VCaP (cell line): ENCODE measurements around the gene DCTN4.
"Not testable (repeated sequence)": the region's sequence is repeated elsewhere in the genome, so short reads cannot be mapped to it uniquely, and the experiment has no call there.

Experiments used
- H3K27ac ChIP-seq: fragments of 450-650 bp; 2 replicates; pipeline ENCODE4 v1.5.1; 2017
- TF ChIP-seq, protein P1 (sequence below): fragments of 450-650 bp; conservative IDR thresholded peaks from 2 replicates; pipeline ENCODE4 v1.5.1; 2017; ENCODE audit warnings: mild to moderate bottlenecking, moderate library complexity

The DCTN4 gene

DNA sequence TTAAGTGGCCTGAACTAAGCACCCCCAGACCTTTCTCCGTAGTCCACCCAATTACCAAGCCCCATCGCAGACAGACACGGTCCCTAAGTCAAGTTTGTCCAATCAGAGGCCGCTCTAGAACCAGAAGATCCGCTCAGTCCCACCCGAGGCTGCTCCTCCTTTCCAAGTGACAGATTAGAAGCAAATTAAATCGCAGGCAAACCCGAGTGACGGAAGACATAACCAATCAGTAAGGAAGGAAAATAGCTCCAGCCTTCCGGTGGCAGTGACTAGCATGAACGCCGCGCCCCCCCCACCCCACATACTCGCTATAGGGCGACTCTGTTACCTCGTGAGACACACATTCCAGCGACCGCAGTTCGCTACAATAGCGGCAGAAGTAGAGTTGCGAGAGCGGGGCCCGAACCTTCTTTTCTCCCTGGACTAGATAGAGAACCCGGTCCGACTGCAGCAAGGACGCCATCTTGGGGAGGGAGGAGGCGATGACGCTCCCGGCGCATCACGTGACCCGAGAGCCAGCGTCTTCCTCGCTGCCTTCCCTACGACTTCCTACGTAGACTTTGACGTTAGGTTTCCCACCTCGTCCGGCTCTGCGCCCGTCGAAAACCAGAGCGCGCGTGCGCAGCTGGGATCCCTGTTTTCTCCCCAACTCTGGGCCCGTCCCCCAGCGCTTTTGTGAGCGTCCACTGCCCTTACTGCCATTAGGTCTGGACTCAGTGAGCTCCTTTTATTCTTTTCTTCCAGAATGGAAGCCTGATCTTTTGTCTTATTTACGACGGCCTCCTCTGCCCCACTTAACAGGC is at the start of gene DCTN4:
DCTN4 (minus strand) TSS at position 487 of the 803 bp plus-strand sequence; CDS start at position 463, 24 bp downstream.
- H3K27ac ChIP-seq: peak within 1 kb of the TSS; percentile 94
- TF ChIP-seq, protein P1, sequence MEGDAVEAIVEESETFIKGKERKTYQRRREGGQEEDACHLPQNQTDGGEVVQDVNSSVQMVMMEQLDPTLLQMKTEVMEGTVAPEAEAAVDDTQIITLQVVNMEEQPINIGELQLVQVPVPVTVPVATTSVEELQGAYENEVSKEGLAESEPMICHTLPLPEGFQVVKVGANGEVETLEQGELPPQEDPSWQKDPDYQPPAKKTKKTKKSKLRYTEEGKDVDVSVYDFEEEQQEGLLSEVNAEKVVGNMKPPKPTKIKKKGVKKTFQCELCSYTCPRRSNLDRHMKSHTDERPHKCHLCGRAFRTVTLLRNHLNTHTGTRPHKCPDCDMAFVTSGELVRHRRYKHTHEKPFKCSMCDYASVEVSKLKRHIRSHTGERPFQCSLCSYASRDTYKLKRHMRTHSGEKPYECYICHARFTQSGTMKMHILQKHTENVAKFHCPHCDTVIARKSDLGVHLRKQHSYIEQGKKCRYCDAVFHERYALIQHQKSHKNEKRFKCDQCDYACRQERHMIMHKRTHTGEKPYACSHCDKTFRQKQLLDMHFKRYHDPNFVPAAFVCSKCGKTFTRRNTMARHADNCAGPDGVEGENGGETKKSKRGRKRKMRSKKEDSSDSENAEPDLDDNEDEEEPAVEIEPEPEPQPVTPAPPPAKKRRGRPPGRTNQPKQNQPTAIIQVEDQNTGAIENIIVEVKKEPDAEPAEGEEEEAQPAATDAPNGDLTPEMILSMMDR: no peak

DNA sequence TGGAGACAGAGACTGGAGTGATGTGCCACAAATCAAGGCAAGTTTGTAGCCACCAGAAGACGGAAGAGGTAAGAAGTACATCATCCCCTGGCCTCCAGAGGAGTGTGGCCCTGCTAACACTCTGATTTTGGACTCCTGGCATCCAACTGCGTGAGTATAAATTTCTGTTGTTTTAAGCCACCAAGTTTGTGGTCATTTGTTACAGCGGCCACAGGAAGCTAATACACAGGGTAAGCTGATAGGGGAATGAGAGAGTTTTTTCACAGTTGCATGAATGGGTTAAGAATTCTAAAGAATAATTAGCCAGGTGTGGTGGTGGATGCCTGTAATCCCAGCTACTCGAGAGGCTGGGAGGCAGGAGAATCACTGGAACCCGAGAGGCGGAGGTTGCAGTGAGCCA is 45.6 kb upstream of the DCTN4 start:
- no peak overlapping the region for H3K27ac ChIP-seq
- TF ChIP-seq, protein P1: no peak

DNA sequence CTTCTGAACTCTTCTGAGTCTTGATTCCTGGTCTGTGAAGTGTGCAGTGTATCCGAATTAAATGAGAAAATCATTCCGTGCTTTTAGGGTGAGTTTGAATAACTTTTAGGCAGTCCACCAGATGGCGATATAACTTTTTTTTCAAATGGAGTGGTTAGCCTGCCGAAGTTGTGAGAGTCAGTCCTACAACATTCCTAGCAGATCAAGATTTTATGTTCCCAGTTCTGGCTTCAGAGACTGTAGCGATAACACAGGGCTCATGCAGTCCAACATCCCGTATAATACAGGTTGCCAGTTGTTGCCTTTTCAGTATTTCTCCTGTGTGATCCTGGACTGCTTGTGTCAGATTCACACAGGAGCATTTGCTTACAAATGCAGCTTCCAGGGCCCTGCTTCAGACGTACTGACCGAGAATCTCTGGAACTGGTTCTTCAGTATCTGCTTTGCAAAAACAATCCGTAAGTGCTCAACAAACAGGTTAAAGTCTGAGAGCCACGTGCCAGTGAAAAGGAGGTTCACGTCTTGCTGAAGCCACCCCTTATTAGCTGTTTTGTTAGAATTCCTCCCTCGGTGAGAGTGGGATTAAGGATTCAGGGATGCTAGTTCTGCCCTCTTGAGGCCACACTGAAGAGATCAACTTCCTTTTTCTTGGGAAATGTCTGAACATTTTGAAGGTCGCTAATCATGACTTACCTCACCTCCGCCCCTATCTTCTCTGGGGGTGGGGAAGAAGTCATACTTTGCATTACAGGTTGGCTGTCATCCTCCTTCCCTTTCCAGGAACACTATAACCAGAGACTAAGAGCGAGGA is 42.5 kb upstream of the DCTN4 start:
- H3K27ac ChIP-seq: no peak overlapping the region
- TF ChIP-seq, protein P1: peak; percentile 40

DNA sequence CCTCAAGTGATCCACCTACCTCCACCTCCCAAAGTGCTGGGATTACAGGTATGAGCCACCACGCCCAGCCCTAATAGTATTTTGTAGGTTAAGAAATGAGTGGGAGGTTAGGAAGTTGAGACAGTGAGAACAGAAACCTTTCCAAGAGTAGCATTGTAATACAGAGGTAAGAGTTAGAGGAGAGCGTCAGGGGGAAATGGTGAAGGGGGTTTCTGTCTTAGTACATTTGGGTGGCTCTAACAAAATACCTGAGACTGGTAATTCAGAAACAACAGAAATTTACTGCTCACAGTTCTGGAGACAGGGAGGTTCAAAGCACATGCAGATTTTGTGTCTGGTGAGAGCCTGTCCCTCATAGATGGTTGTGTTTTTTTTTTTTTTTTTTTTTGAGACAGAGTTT is 38.6 kb upstream of the DCTN4 start:
- TF ChIP-seq, protein P1: no peak
- no peak overlapping the region for H3K27ac ChIP-seq

DNA sequence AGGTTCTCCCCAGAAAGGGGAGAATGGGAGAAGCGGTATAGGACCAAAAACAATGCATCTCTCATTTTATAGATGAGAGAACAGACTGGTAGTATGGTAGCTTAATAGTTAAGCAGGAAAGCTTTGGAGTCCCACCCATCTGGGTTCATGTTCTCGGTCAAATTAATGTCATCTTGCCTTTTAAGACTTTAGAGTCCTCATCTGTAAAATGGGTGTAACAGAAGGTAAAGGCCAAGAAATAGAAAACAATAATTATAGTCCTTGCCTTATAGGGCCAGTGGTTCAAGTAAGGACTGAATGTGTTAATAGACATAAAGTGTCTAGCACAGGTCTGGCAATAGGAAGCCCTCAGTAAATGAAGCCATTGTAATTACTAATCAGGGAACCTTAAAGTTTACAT is 36.1 kb upstream of the DCTN4 start:
- no peak overlapping the region for H3K27ac ChIP-seq
- TF ChIP-seq, protein P1: no peak

DNA sequence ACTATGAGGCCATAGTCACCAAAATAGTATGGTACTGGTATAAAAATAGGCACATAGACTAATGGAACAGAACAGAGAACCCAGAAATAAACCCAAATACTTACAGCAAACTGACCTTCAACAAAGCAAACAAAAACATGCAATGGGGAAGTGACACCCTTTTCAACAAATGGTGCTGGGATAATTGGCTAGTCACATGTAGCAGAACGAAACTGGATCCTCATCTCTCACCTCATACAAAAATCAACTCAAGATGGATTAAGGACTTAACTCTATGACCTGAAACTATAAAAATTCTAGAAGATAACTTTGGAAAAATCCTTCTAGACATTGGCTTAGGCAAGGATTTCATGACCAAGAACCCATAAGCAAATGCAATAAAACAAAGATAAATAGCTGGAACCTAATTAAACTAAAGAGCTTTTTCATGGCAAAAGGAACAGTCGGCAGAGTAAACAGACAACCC is 34.6 kb upstream of the DCTN4 start:
- not testable (repeated sequence) for H3K27ac ChIP-seq

DNA sequence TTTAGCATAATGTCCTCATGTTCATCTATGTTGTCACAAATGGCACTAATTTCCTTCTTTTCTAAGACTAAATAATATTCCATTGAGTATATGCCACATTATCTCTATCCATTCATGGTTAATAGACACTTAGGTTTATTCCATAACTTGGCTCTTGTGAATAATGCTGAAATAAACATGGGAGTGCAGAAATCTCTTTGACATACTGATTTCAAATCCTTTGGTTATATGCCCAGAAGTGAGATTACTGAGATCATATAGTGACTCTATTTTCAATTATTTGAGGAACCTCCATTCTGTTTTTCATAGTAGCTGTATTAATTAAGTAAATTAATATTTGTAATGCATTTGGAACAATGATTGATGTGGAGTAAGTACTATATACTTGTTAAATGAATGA is 32.7 kb upstream of the DCTN4 start:
- TF ChIP-seq, protein P1: no peak
- H3K27ac ChIP-seq: no peak overlapping the region
